Mucosa of rectum (tissue), 2 donors: ENCODE data around the gene UGT1A1.
"Not testable (repeated sequence)": the region's sequence is repeated elsewhere in the genome, so short reads cannot be mapped to it uniquely, and the experiment has no call there.

Experiments used
- H3K27ac ChIP-seq, 2 donors: one replicate each; pipeline ENCODE4 v1.7.0; 2013; ENCODE audit warnings: inconsistent platforms in 2 of 2, low read depth in 2 of 2, low read length in 2 of 2
- H3K27me3 ChIP-seq, 2 donors: one replicate each; pipeline ENCODE4 v1.7.0; 2013; ENCODE audit warnings: low read length in 2 of 2; ENCODE audit not compliant: control insufficient read depth in 2 of 2, insufficient read depth in 2 of 2
- H3K36me3 ChIP-seq, 2 donors: one replicate each; pipeline ENCODE4 v1.7.0; 2013; ENCODE audit warnings: low read length in 2 of 2; ENCODE audit not compliant: control insufficient read depth in 2 of 2, insufficient read depth in 2 of 2
- H3K4me1 ChIP-seq, 2 donors: one replicate each; pipeline ENCODE4 v1.7.0; 2013; ENCODE audit warnings: low read length in 2 of 2, mild to moderate bottlenecking in 1 of 2; ENCODE audit not compliant: control insufficient read depth in 2 of 2, insufficient read depth in 2 of 2
- H3K4me3 ChIP-seq, 2 donors: one replicate each; pipeline ENCODE4 v1.7.0; 2013; ENCODE audit warnings: low read length in 2 of 2
- H3K9ac ChIP-seq, 2 donors: one replicate each; pipeline ENCODE4 v1.7.0; 2013; ENCODE audit warnings: low read length in 2 of 2, low read depth in 1 of 2, mild to moderate bottlenecking in 1 of 2
- H3K9me3 ChIP-seq, 2 donors: one replicate each; pipeline ENCODE4 v1.7.0; 2013; ENCODE audit warnings: low read length in 2 of 2; ENCODE audit not compliant: control insufficient read depth in 2 of 2
- donor health status: healthy.
- donor health status: Normal muscosa, but diverticular disease.

Gene UGT1A1

DNA sequence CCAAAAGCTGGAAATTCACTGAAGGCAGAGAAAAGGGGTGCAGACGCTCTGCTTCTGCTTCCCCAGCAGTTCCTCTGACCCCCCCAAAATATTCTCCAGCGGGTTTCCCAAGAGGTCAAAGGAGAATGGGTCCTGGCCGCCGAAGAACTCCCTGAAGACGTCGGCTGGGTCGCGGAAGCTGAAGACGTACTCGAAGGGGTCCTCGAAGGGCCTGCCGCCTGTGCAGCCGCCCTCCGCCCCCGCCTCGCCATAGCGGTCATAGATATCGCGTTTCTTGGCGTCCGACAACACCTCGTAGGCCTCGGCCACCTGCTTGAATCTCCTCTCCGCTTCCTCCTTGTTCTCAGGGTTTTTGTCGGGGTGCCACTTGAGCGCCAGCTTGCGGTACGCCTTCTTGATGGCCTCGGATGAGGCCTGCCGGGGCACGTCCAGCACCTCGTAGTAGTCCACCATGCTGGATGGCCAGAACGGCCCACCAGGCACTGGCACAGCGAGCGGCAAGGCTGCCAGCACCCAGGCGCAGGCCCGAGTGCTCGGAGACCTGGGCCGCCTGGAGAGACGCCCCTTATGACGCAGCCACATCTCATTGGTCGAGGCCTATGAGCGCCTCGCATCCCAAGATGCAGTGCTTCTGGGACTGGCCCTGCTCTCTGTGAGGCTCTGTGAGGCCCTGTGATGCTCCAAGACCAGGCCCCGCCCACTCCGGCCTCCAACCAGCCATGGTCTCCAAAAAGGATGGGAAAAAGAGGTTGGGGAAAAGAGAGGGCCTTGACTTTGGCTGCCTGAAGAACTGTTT, 16.4 kb upstream of the UGT1A1 start:
- no peaks in the 10 kb centered on the region for H3K27me3 ChIP-seq
- H3K9me3 ChIP-seq = no peaks in the 10 kb centered on the region
- no peak overlapping the region for H3K27ac ChIP-seq
- no peaks in the 10 kb centered on the region for H3K36me3 ChIP-seq
- no peaks in the 10 kb centered on the region for H3K4me1 ChIP-seq
- H3K9ac ChIP-seq = no peak overlapping the region
- no peak overlapping the region for H3K4me3 ChIP-seq

DNA sequence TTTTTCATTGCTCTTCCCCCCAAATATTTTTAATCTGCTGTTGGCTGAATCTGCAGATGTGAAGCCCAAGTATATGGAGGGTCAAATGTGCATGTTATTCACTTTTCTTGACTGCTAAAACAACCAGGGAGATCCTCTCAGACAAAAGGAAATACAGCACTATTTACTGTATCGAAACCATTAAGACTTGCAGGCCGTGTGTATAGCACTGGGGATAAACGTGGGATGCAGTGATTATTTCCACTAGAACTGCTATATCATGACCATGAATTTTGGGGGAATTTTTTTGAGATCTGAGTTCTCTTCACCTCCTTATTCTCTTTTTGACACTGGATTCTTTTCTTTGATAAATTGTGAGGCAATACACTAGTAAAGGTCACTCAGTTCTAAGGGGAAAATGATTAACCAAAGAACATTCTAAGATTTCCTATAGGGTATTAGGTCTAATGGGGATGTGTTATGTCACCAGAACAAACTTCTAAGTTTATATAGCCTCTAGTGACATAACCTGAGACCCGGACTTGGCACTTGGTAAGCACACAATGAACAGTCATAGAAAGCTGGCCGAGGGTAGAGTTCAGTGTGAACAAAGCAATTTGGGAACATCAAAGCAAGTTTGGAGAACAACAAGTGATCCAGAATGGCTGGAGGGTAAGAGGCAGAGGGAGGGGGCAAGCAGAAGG, 14.9 kb upstream of the UGT1A1 start:
- H3K9me3 ChIP-seq = no peaks in the 10 kb centered on the region
- no peak overlapping the region for H3K4me3 ChIP-seq
- no peaks in the 10 kb centered on the region for H3K36me3 ChIP-seq
- H3K27me3 ChIP-seq = no peaks in the 10 kb centered on the region
- no peak overlapping the region for H3K9ac ChIP-seq
- no peak overlapping the region for H3K27ac ChIP-seq
- no peaks in the 10 kb centered on the region for H3K4me1 ChIP-seq

DNA sequence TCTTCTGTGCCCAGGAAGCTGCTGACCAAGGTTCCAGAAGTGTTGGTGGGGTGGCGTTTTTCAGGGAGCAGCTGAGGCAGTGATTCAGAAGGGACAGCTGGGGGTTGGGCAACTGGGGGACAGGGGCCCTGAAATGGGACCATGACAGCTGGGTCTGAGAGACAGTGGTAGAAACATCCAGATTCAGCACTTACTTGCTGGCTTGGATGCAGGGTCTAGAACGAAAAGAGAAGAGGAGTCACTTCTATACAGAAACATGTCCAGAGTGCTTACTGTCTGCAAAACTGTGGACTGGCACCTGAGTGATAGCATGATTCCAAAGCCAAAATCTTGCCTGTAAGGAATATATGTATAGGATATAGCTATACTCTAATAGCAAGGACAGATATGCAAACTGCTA, 14.2 kb upstream of the UGT1A1 start:
- H3K9me3 ChIP-seq, H3K36me3 ChIP-seq, H3K27ac ChIP-seq, H3K4me3 ChIP-seq, H3K27me3 ChIP-seq, H3K4me1 ChIP-seq, H3K9ac ChIP-seq: not testable (repeated sequence)

DNA sequence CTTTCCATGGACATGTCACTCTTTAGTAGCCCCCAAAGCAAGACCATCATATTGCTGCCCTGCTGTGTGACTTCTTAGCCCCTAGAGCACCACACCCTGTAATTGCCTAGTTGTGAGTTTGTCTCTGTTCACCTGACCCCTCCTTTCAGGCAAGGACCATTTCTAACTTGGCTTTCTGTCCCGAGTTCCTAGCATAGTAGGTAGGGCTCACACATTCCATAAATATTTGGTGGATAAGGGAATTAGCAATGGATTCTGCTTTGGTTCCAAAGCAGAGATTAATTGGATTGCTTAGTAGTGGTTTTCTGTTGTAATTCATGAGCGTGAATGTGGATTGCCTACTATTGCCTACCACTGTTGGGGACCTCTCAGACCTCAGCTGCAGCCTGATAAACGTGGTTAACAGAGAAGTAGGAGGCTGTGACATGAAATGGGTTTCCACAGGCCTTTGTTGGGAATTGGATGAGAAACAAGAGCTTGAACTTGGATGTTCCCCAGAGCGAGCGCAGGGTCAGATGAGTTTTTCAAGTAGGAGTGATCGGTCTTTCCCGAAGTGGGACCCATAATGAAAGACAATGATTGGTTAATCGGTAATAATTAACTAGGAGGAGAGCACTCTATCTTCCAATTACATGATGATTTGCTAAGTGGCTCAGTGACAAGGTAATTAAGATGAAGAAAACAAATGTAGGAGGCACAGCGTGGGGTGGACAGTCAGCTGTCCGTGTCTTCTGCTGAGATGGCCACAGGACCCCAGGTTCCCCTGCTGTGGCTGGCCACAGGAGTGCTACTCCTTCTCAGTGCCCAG, 13.4 kb upstream of the UGT1A1 start:
- H3K9me3 ChIP-seq = peaks cover 0 to 2% of the 10 kb centered on the region in 2 donors
- no peak overlapping the region for H3K27ac ChIP-seq
- no peak overlapping the region for H3K4me3 ChIP-seq
- H3K9ac ChIP-seq = no peak overlapping the region
- H3K27me3 ChIP-seq = no peaks in the 10 kb centered on the region
- no peaks in the 10 kb centered on the region for H3K36me3 ChIP-seq
- H3K4me1 ChIP-seq = no peaks in the 10 kb centered on the region

DNA sequence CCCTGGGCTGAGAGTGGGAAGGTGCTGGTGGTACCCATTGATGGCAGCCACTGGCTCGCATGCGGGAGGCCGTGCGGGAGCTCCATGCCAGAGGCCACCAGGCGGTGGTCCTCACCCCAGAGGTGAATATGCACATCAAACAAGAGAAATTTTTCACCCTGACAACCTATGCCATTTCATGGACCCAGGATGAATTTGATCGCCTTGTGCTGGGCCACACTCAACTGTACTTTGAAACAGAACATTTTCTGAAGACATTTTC, 12.9 kb upstream of the UGT1A1 start:
- H3K9ac ChIP-seq = no peak overlapping the region
- H3K36me3 ChIP-seq = no peaks in the 10 kb centered on the region
- H3K4me1 ChIP-seq = no peaks in the 10 kb centered on the region
- H3K9me3 ChIP-seq = peaks cover 0 to 2% of the 10 kb centered on the region in 2 donors
- no peak overlapping the region for H3K4me3 ChIP-seq
- no peaks in the 10 kb centered on the region for H3K27me3 ChIP-seq
- no peak overlapping the region for H3K27ac ChIP-seq

DNA sequence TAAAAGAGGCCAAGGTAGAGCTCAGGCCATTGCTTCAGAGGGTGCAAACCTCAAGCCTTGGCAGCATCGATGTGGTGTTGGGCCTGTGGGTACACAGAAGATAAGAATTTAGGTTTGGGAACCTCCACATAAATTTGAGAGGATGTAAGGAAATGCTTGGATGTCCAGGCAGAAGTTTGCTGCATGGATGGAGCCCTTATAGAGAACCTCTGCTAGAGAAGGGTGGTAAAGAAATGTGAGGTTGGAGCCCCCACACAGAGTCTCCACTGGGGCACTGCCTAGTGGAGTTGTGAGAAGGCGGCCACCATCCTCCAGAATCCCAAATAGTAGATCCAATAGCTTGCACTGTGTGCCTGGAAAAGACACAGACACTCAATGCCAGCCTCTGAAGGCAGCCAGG, 9.4 kb upstream of the UGT1A1 start:
- H3K4me3 ChIP-seq, H3K9ac ChIP-seq, H3K36me3 ChIP-seq, H3K9me3 ChIP-seq, H3K4me1 ChIP-seq, H3K27ac ChIP-seq, H3K27me3 ChIP-seq: not testable (repeated sequence)

DNA sequence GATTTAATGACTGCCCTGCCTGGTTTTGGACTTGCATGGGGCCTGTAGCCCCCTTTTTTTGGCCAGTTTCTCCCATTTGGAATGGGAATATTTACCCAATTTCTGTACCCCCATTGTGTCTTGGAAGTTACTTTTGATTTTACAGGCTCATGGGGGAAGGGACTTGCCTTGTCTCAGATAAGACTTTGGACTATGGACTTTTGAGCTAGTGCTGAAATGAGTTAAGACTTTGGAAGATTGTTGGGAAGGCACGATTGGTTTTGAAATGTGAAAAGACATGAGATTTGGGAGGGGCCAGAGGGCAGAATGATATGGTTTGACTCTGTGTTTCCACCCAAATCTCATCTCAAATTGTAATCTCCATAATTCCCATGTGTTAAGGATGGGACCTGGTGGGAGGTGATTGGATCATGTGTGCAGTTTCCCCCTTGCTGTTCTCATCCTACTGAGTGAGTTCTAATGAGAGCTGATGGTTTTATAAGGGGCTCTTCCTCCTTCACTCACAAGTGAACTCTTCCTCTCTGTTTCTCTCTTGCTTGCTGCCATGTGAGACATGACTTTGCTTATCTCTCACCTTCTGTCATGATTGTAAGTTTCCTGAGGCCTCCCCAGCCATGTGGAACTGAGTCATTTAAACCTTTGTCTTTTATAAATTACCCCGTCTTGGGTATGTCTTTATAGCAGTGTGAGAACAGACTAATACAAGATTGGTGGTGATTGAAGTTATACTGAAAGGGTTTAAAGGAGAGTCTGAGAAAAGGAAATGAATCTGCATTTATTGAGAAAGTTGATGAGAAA, 8.7 kb upstream of the UGT1A1 start:
- not testable (repeated sequence) for H3K4me1 ChIP-seq, H3K36me3 ChIP-seq, H3K27me3 ChIP-seq, H3K9ac ChIP-seq, H3K4me3 ChIP-seq, H3K27ac ChIP-seq, H3K9me3 ChIP-seq

DNA sequence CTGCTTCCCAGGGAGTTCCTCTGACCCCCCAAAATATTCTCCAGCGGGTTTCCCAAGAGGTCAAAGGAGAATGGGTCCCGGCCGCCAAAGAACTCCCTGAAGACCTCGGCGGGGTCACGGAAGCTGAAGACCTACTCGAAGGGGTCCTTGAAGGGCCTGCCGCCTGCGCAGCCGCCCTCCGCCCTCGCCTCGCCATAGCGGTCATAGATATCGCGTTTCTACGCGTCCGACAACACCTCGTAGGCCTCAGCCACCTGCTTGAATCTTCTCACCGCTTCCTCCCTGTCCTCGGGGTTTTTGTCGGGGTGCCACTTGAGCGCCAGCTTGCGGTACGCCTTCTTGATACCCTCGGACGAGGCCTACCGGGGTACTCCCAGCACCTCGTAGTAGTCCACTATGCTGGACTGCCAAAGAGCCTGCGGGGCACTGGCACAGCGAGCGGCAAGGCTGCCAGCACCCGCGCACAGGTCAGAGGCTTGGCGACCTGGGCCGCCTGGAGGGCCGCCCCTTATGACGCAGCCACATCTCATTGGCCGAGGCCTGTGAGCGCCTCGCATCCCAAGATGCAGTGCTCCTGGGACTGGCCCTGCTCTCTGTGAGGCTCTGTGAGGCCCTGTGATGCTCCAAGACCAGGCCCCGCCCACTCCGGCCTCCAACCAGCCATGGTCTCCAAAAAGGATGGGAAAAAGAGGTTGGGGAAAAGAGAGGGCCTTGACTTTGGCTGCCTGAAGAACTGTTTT, 5.0 kb upstream of the UGT1A1 start:
- Histone ChIP-seq H3K36me3 (no peaks in the 10 kb centered on the region), H3K9ac (no peak overlapping the region), H3K9me3 (peaks cover 0 to 2% of the 10 kb centered on the region in 2 donors), H3K4me3 (no peak overlapping the region), H3K4me1 (peaks cover 7 to 24% of the 10 kb centered on the region in 2 donors), H3K27me3 (no peaks in the 10 kb centered on the region), H3K27ac (no peak overlapping the region)

DNA sequence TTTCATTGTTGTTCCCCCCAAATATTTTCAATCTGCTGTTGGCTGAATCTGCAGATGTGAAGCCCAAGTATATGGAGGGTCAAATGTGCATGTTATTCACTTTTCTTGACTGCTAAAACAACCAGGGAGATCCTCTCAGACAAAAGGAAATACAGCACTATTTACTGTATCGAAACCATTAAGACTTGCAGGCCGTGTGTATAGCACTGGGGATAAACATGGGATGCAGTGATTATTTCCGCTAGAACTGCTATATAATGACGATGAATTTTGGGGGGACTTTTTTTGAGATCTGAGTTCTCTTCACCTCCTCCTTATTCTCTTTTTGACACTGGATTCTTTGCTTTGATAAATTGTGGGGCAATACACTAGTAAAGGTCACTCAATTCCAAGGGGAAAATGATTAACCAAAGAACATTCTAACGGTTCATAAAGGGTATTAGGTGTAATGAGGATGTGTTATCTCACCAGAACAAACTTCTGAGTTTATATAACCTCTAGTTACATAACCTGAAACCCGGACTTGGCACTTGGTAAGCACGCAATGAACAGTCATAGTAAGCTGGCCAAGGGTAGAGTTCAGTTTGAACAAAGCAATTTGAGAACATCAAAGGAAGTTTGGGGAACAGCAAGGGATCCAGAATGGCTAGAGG, 3.5 kb upstream of the UGT1A1 start:
- no peak overlapping the region for H3K9ac ChIP-seq
- H3K36me3 ChIP-seq = peaks cover 0 to 3% of the 10 kb centered on the region in 2 donors
- peaks cover 7 to 26% of the 10 kb centered on the region in 2 donors for H3K4me1 ChIP-seq
- H3K4me3 ChIP-seq = no peak overlapping the region
- H3K9me3 ChIP-seq = no peaks in the 10 kb centered on the region
- no peaks in the 10 kb centered on the region for H3K27me3 ChIP-seq
- H3K27ac ChIP-seq = no peak overlapping the region
